ENCODE results near the gene DDHD1. TPM values are rescaled to one million over a fixed set of nuclear protein-coding genes. Genes with fewer than 3 reads are reported as not detected.
"Not testable (repeated sequence)": the region's sequence is repeated elsewhere in the genome, so short reads cannot be mapped to it uniquely, and the experiment has no call there.

DDHD1 gene
- total and polyA plus RNA-seq, 5 donors from 2014 or later: 8.3 to 81.7 (median 10.2) TPM

DNA sequence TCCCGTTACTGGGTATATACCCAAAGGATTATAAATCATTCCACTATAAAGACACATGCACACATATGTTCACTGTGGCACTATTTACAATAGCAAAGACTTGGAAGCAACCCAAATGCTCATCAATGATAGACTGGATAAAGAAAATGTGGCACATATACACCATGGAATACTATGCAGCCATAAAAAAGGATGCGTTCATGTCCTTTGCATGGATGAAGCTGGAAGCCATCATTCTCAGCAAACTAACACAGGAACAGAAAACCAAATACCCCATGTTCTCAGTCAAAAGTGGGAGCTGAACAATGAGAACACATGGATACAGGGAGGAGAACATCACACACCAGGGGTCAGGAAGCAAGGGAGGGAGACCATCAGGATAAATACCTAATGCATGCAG is 31.7 kb downstream of the DDHD1 start:
- not testable (repeated sequence) for H3K27me3 Mint-ChIP-seq; H3K4me3 Mint-ChIP-seq; DNase-seq; ATAC-seq (ENCODE audit: low read depth in 2 of 2); H3K9me3 ChIP-seq (ENCODE audit: control insufficient read depth in 2 of 2, low read length in 2 of 2); H3K27me3 ChIP-seq (ENCODE audit: control insufficient read depth, insufficient read depth, low read length); H3K9me3 Mint-ChIP-seq; H3K4me3 ChIP-seq (ENCODE audit: low read depth, low read length); H3K27ac ChIP-seq (ENCODE audit: insufficient read depth, low read length, poor library complexity, severe bottlenecking); H3K36me3 ChIP-seq (ENCODE audit: control insufficient read depth, insufficient read depth, low read length)
- peaks cover 13% of the 10 kb centered on the region for H3K4me1 ChIP-seq (ENCODE audit: control insufficient read depth, insufficient read depth, low read length, poor library complexity, severe bottlenecking)
- Mint-ChIP-seq H3K4me1 (peaks cover 35 to 61% (median 45%) of the 10 kb centered on the region in 4 donors), H3K36me3 (peaks cover 16% of the 10 kb centered on the region), H3K27ac (peak overlapping the region in 1 of 3 donors; percentile 43)

DNA sequence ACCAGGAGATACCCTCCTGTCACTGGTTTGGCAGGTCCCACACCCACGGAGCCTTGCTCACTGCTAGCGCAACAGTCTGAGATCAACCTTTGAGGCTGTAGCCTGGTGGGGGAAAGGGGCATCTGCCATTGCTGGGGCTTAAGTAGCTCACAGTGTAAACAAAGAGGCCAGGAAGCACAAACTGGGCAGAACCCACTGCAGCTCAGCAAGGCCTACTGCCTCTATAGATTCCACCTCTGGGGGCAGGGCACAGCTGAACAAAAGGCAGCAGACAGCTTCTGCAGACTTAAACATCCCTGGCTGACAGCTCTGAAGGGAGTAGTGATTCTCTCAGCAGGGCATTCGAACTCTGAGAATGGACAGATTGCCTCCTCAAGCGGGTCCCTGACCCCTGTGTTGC is 35.6 kb downstream of the DDHD1 start:
- not testable (repeated sequence) for H3K4me3 Mint-ChIP-seq; DNase-seq; H3K4me3 ChIP-seq (ENCODE audit: low read depth, low read length); H3K4me1 ChIP-seq (ENCODE audit: control insufficient read depth, insufficient read depth, low read length, poor library complexity, severe bottlenecking); H3K36me3 ChIP-seq (ENCODE audit: control insufficient read depth, insufficient read depth, low read length); ATAC-seq (ENCODE audit: low read depth in 2 of 2); H3K27me3 Mint-ChIP-seq; H3K27ac ChIP-seq (ENCODE audit: insufficient read depth, low read length, poor library complexity, severe bottlenecking); H3K27ac Mint-ChIP-seq; H3K9me3 ChIP-seq (ENCODE audit: control insufficient read depth in 2 of 2, low read length in 2 of 2); H3K27me3 ChIP-seq (ENCODE audit: control insufficient read depth, insufficient read depth, low read length)
- H3K9me3 Mint-ChIP-seq: peaks cover 0 to 13% (median 5%) of the 10 kb centered on the region in 7 donors
- peaks cover 45 to 74% (median 56%) of the 10 kb centered on the region in 4 donors for H3K4me1 Mint-ChIP-seq
- peaks cover 19% of the 10 kb centered on the region for H3K36me3 Mint-ChIP-seq

DNA sequence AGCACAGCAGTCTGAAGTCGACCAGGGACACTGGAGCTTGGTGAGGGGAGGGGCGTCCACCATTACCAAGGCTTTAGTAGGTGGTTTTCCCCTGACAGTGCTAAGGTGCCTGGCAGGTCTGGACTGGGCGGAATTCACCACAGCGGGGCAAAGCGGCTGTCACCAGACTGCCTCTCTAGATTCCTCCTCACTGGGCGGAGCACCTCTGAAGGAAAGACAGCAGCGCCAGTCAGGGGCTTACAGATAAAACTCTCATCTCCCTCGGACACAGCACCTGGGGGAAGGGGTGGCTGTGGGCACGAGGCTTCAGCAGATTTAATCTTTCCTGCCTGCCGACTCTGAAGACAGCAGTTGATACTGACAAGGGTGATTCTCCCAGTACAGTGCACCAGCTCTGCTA is 39.1 kb downstream of the DDHD1 start:
- peaks cover 20% of the 10 kb centered on the region for H3K4me1 ChIP-seq (ENCODE audit: control insufficient read depth, insufficient read depth, low read length, poor library complexity, severe bottlenecking)
- no peaks in the 10 kb centered on the region for H3K9me3 ChIP-seq (ENCODE audit: control insufficient read depth in 2 of 2, low read length in 2 of 2)
- H3K4me3 ChIP-seq (ENCODE audit: low read depth, low read length): no peak overlapping the region
- no peak overlapping the region for H3K27ac ChIP-seq (ENCODE audit: insufficient read depth, low read length, poor library complexity, severe bottlenecking)
- Mint-ChIP-seq H3K27ac (peak overlapping the region in 1 of 3 donors; percentile 79), H3K9me3 (peaks cover 0 to 9% (median 5%) of the 10 kb centered on the region in 7 donors), H3K36me3 (peaks cover 11% of the 10 kb centered on the region), H3K4me1 (peaks cover 38 to 57% (median 43%) of the 10 kb centered on the region in 4 donors), H3K27me3 (no peaks in the 10 kb centered on the region), H3K4me3 (no peak overlapping the region)
- DNase-seq: no peak
- no peaks in the 10 kb centered on the region for H3K27me3 ChIP-seq (ENCODE audit: control insufficient read depth, insufficient read depth, low read length)
- ATAC-seq (ENCODE audit: low read depth in 2 of 2): no peak
- H3K36me3 ChIP-seq (ENCODE audit: control insufficient read depth, insufficient read depth, low read length): peaks cover 2% of the 10 kb centered on the region

DNA sequence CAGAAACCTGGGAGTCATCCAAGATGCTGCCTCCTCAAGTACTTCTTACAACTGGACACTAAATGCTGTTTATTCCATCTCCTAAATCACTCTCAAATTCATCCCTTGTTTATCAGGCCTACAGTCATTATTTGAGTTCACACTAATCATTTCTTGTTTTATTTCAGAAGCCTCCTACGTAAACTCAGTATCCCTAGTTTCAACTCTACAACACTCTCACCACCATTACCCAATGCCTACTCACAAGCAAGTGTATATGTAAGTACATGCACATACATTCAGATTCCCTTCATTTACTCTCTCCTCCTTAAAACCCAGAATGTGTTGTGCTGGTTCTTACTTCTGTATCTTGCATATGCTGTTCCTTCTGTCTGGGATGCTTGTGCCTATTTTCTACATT is 43.0 kb downstream of the DDHD1 start:
- H3K9me3 Mint-ChIP-seq: peaks cover 0 to 3% (median 0%) of the 10 kb centered on the region in 7 donors

DNA sequence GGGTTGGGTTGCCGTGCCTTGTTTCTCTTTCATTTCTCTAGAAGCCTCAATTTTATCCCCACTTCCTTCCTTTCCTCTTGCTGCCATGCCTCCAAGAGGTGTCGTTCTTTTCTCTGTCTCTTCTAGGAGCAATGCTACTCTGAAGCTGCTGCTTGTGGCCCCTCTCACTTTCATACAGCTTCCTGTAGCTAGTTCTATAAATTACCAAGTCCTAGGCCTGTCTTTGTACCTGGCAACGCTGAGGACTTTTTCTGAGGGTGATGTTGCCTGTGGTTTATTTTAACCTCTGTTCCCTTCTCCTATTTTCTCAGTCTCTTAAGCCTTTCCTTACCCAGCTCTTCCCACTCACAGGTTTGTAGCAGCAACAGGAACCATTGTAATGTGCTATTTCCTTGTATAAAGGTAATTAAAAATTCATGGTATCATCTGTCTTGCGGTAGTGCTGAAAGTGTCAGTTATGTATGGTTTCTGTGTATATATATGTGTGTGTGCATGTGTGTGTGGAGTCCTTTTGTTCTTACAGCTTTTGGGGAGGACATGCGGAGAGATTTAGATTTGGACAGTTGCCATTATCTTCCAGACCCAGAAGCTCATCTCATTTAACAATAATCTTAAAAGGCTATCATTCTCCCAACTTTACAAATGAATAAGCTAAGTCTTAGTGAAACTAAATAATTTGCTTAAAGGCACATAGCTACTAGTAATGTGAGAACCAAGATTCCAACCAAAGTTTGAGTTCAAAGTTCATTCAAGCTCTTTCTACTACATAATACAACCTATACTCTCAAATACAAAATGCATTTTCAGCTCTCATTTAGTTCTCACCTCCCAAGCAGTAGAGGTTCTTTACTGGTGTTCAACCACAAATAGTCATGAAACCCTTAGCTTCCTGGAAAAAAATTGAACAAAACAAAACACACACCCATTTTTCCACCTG is 43.8 kb downstream of the DDHD1 start:
- no peaks in the 10 kb centered on the region for H3K36me3 Mint-ChIP-seq
- peak; percentile 74 to 81 for ATAC-seq (ENCODE audit: low read depth in 2 of 2)
- DNase-seq: peak; percentile 18 to 89 (median 54)

More for the DNA sequence above, 43.0 kb downstream of the DDHD1 start:
- DNase-seq (peak in 1 of 3 donors; percentile 15), ATAC-seq (ENCODE audit: low read depth in 2 of 2) (no peak)
- peak overlapping the region; percentile 83 for H3K27ac ChIP-seq (ENCODE audit: insufficient read depth, low read length, poor library complexity, severe bottlenecking)
- H3K4me3 ChIP-seq (ENCODE audit: low read depth, low read length): peak overlapping the region; percentile 98
- no peak overlapping the region for H3K27ac Mint-ChIP-seq
- H3K36me3 ChIP-seq (ENCODE audit: control insufficient read depth, insufficient read depth, low read length): no peaks in the 10 kb centered on the region
- no peak overlapping the region for H3K4me3 Mint-ChIP-seq
- H3K9me3 ChIP-seq (ENCODE audit: control insufficient read depth in 2 of 2, low read length in 2 of 2): no peaks in the 10 kb centered on the region
- H3K36me3 Mint-ChIP-seq: no peaks in the 10 kb centered on the region
- no peaks in the 10 kb centered on the region for H3K27me3 Mint-ChIP-seq
- no peaks in the 10 kb centered on the region for H3K27me3 ChIP-seq (ENCODE audit: control insufficient read depth, insufficient read depth, low read length)
- H3K4me1 ChIP-seq (ENCODE audit: control insufficient read depth, insufficient read depth, low read length, poor library complexity, severe bottlenecking): peaks cover 24% of the 10 kb centered on the region
- H3K4me1 Mint-ChIP-seq: peaks cover 12 to 26% (median 22%) of the 10 kb centered on the region in 4 donors

DNA sequence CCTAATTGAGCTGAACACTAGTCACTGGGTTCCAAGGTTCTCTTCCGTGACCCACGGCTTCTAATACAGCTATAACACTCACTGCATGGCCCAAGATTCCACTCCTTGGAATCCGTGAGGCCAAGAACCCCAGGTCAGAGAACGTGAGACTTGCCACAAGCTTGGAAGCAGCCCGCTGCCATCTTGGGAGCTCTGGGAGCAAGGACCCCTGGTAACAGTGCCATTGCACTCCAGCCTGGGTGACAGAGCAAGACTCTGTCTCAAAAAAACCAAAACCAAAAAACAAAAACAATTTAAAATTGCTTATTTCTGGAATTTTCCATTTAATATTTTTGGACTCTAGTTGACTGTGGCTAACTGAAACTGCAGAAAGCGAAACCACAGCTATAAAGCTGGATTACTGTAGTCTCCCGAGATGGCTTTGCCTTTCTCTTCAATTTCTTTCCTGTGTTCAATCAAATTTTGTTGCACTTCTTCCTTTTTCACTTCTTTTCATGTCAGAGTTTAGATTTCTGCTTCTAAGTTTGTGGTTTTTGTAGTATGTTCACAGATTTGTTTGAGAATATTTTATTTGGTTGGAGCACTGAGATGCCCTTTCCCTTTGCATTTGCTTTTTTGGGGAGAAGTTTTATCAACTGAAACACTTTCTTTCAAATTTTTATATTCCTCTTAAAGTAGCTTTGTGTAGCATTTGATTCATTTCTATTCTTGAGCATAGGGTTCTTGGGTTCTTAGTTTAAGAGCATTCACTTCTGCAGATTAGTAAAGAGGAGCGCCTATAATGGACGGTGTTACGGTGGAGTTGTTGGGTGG is 44.6 kb downstream of the DDHD1 start:
- no peaks in the 10 kb centered on the region for H3K9me3 ChIP-seq (ENCODE audit: control insufficient read depth in 2 of 2, low read length in 2 of 2)
- peaks cover 24% of the 10 kb centered on the region for H3K4me1 ChIP-seq (ENCODE audit: control insufficient read depth, insufficient read depth, low read length, poor library complexity, severe bottlenecking)
- ATAC-seq (ENCODE audit: low read depth in 2 of 2): no peak
- Mint-ChIP-seq H3K4me3 (no peak overlapping the region), H3K27me3 (no peaks in the 10 kb centered on the region), H3K36me3 (peaks cover 3% of the 10 kb centered on the region), H3K4me1 (peaks cover 5 to 23% (median 15%) of the 10 kb centered on the region in 4 donors), H3K9me3 (peaks cover 0 to 1% (median 0%) of the 10 kb centered on the region in 7 donors), H3K27ac (no peak overlapping the region)
- peak overlapping the region; percentile 83 for H3K27ac ChIP-seq (ENCODE audit: insufficient read depth, low read length, poor library complexity, severe bottlenecking)
- H3K36me3 ChIP-seq (ENCODE audit: control insufficient read depth, insufficient read depth, low read length): peaks cover 1% of the 10 kb centered on the region
- DNase-seq: peak in 2 of 3 donors; percentile 23 to 44
- no peaks in the 10 kb centered on the region for H3K27me3 ChIP-seq (ENCODE audit: control insufficient read depth, insufficient read depth, low read length)
- peak overlapping the region; percentile 98 for H3K4me3 ChIP-seq (ENCODE audit: low read depth, low read length)

More for the DNA sequence above, 43.8 kb downstream of the DDHD1 start:
- H3K4me3 ChIP-seq (ENCODE audit: low read depth, low read length): peak overlapping the region; percentile 98
- H3K9me3 ChIP-seq (ENCODE audit: control insufficient read depth in 2 of 2, low read length in 2 of 2): no peaks in the 10 kb centered on the region
- Mint-ChIP-seq H3K4me3 (no peak overlapping the region), H3K27ac (no peak overlapping the region), H3K9me3 (peaks cover 0 to 1% (median 0%) of the 10 kb centered on the region in 7 donors), H3K27me3 (no peaks in the 10 kb centered on the region), H3K4me1 (peaks cover 5 to 23% (median 17%) of the 10 kb centered on the region in 4 donors)
- H3K4me1 ChIP-seq (ENCODE audit: control insufficient read depth, insufficient read depth, low read length, poor library complexity, severe bottlenecking): peaks cover 24% of the 10 kb centered on the region
- H3K27ac ChIP-seq (ENCODE audit: insufficient read depth, low read length, poor library complexity, severe bottlenecking): peak overlapping the region; percentile 83
- no peaks in the 10 kb centered on the region for H3K27me3 ChIP-seq (ENCODE audit: control insufficient read depth, insufficient read depth, low read length)
- H3K36me3 ChIP-seq (ENCODE audit: control insufficient read depth, insufficient read depth, low read length): no peaks in the 10 kb centered on the region

DNA sequence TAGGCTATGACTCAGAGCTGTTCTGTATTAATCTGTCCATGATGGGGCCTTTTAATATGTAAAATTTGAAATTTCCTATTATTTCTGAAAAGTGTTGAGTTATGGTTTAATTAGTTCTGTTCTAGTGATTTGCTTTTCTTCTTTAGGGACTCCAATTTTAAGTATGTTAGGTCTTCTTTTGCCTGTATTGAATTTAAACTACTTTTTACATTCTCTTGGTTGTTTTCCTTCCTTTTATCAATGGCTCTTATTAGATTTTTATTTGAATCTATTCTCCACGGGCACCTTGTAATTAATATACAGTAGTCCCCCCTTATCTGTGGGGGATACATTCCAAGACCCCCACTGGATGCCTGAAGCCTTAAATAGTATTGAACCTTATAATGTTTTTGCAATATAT is 46.4 kb downstream of the DDHD1 start:
- Mint-ChIP-seq H3K4me1 (peaks cover 5 to 29% (median 21%) of the 10 kb centered on the region in 4 donors), H3K27me3 (no peaks in the 10 kb centered on the region), H3K9me3 (peaks cover 0 to 1% (median 0%) of the 10 kb centered on the region in 7 donors), H3K4me3 (no peak overlapping the region), H3K27ac (peak overlapping the region in 1 of 3 donors; percentile 33), H3K36me3 (peaks cover 13% of the 10 kb centered on the region)
- Histone ChIP-seq H3K4me3 (ENCODE audit: low read depth, low read length) (peak overlapping the region; percentile 2), H3K27ac (ENCODE audit: insufficient read depth, low read length, poor library complexity, severe bottlenecking) (peak overlapping the region; percentile 6), H3K36me3 (ENCODE audit: control insufficient read depth, insufficient read depth, low read length) (peaks cover 5% of the 10 kb centered on the region), H3K9me3 (ENCODE audit: control insufficient read depth in 2 of 2, low read length in 2 of 2) (no peaks in the 10 kb centered on the region), H3K4me1 (ENCODE audit: control insufficient read depth, insufficient read depth, low read length, poor library complexity, severe bottlenecking) (peaks cover 24% of the 10 kb centered on the region), H3K27me3 (ENCODE audit: control insufficient read depth, insufficient read depth, low read length) (no peaks in the 10 kb centered on the region)
- no peak for ATAC-seq (ENCODE audit: low read depth in 2 of 2)
- no peak for DNase-seq
